ENCODE results near the gene ETV3. TPM values are rescaled to one million over a fixed set of nuclear protein-coding genes. Genes with fewer than 3 reads are reported as not detected.

Gene ETV3
- total and polyA plus RNA-seq, 2 of the 4 experiments (the other 2 are of a cell fraction), result 6.4 to 14.7 TPM

DNA sequence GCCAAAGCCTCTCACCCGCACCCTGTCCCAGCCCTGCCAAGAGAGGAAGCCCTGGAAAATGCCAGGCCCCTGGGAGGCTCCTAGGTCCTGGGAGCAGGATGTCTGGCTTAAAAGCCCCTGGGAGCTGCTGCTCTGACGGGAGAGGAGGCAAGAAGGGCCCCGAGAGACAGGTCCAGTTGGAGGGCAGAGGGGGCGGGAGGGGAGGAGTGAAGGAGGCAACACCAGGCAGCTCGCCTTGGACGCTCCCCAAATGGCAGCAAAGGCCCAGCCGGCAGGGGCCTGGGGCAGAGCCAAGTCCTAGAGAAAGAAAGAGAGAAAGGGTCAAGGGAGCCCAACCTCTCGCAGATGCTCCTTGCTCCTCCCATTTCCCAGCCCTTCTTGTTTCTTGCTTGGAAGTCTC is 45.4 kb downstream of the ETV3 start:
- 0 out of 2 replicates have a peak, but pooled peaks cover 3% of the 10 kb centered on the region for H3K9me1 ChIP-seq (ENCODE audit: insufficient read depth, low read length)
- BruUV-seq (replicated peaks), result no TSS peak
- H2BK15ac ChIP-seq (ENCODE audit: low read depth, low read length), result no peak overlapping the region
- no peaks in the 10 kb centered on the region; the same call in 1 of the 2 replicates for H3K4me1 ChIP-seq (ENCODE audit: control insufficient read depth, insufficient read depth, low read length)
- no peak overlapping the region for H2AK5ac ChIP-seq (ENCODE audit: low read depth, low read length)
- H3K9me3 ChIP-seq (ENCODE audit: control insufficient read depth, insufficient read depth, low read length), result no peaks in the 10 kb centered on the region
- dilution Hi-C loops (cut with HindIII; ENCODE audit: low sequenced_read_pairs, unreplicated experiment), result no loop called here
- H2AFZ ChIP-seq (replicated peaks; ENCODE audit: low read length, poor library complexity), result peak overlapping the region; percentile 24
- H3K56ac ChIP-seq (ENCODE audit: extremely low read depth, insufficient read depth, low read length), result no peak overlapping the region
- DNase-seq, result no peak
- WGBS, 2 experiments (ENCODE audit: extremely low coverage in 2 of 2, insufficient read length in 1 of 2), result 80% methylated on average over 1 of the region's 8 CpGs; no CpG with 5 or more reads in 1 of the 2 experiments
- TF ChIP-seq FOS (IDR thresholded peaks at IDR 0.05; ENCODE audit: low read depth, low read length) (no peak), MAZ (IDR thresholded peaks at IDR 0.05; ENCODE audit: borderline replicate concordance, low read depth, low read length) (no peak), RAD21 (IDR thresholded peaks at IDR 0.05; ENCODE audit: low read length) (no peak), MAFK (IDR thresholded peaks at IDR 0.05; ENCODE audit: low read depth, low read length) (no peak), CEBPB (IDR thresholded peaks at IDR 0.05; ENCODE audit: low read depth, low read length) (no peak), MXI1 (IDR thresholded peaks at IDR 0.05; ENCODE audit: borderline replicate concordance, low read depth, low read length) (no peak), RFX5 (IDR thresholded peaks at IDR 0.05; ENCODE audit: low read depth, low read length) (no peak), RCOR1 (IDR thresholded peaks at IDR 0.05; ENCODE audit: insufficient replicate concordance, low read length) (no peak), CHD1 (IDR thresholded peaks at IDR 0.05; ENCODE audit: low read depth, low read length) (no peak), POLR2A (IDR thresholded peaks at IDR 0.05; ENCODE audit: low read depth, low read length) (no peak), BHLHE40 (IDR thresholded peaks at IDR 0.05; ENCODE audit: low read depth, low read length) (no peak), SMC3 (IDR thresholded peaks at IDR 0.05; ENCODE audit: low read depth, low read length) (no peak), NFE2L2 (IDR thresholded peaks at IDR 0.05; ENCODE audit: low read depth, low read length) (no peak)
- TF ChIP-seq, protein P1, sequence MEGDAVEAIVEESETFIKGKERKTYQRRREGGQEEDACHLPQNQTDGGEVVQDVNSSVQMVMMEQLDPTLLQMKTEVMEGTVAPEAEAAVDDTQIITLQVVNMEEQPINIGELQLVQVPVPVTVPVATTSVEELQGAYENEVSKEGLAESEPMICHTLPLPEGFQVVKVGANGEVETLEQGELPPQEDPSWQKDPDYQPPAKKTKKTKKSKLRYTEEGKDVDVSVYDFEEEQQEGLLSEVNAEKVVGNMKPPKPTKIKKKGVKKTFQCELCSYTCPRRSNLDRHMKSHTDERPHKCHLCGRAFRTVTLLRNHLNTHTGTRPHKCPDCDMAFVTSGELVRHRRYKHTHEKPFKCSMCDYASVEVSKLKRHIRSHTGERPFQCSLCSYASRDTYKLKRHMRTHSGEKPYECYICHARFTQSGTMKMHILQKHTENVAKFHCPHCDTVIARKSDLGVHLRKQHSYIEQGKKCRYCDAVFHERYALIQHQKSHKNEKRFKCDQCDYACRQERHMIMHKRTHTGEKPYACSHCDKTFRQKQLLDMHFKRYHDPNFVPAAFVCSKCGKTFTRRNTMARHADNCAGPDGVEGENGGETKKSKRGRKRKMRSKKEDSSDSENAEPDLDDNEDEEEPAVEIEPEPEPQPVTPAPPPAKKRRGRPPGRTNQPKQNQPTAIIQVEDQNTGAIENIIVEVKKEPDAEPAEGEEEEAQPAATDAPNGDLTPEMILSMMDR (conservative IDR thresholded peaks at IDR 0.05; ENCODE audit: low read depth, low read length), result no peak
- TF ChIP-seq, protein P2, sequence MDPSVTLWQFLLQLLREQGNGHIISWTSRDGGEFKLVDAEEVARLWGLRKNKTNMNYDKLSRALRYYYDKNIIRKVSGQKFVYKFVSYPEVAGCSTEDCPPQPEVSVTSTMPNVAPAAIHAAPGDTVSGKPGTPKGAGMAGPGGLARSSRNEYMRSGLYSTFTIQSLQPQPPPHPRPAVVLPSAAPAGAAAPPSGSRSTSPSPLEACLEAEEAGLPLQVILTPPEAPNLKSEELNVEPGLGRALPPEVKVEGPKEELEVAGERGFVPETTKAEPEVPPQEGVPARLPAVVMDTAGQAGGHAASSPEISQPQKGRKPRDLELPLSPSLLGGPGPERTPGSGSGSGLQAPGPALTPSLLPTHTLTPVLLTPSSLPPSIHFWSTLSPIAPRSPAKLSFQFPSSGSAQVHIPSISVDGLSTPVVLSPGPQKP (IDR thresholded peaks at IDR 0.05; ENCODE audit: borderline replicate concordance, low read depth, low read length), result no peak
- H2BK120ac ChIP-seq (ENCODE audit: low read depth, low read length), result no peak overlapping the region
- no peak overlapping the region for H2AK9ac ChIP-seq (replicated peaks; ENCODE audit: low read depth, low read length, poor library complexity)
- H3K36me3 ChIP-seq (ENCODE audit: control insufficient read depth, insufficient read depth, low read length), result no peaks in the 10 kb centered on the region
- H3K27ac ChIP-seq (ENCODE audit: insufficient read depth, low read length), result no peak overlapping the region
- H2BK20ac ChIP-seq (ENCODE audit: low read depth, low read length), result no peak overlapping the region
- no peak overlapping the region for H3K14ac ChIP-seq (replicated peaks; ENCODE audit: low read depth, low read length)
- intact Hi-C loops (cut with micrococcal nuclease), result loop anchor here (5.0 to 10.0 kb wide), 2 partner anchors 44 to 272 kb away; partner anchors contain the start of gene ETV3
- no peak overlapping the region for H3K4me2 ChIP-seq (ENCODE audit: low read depth, low read length)
- in situ Hi-C loops (cut with MboI; ENCODE audit: low sequenced_read_pairs), result loop anchor here (5.0 kb wide), 1 partner anchor 59 kb away; no protein-coding TSS in a partner anchor
- no peak overlapping the region for H3K4me3 ChIP-seq (ENCODE audit: insufficient read depth, low read depth, low read length)
- H3K79me1 ChIP-seq (ENCODE audit: low read depth in 1 of 2, low read length in 2 of 2), result no peaks in the 10 kb centered on the region
- peak; percentile 13 for ATAC-seq (ENCODE audit: low read depth)
- H3K18ac ChIP-seq (ENCODE audit: low read depth, low read length), result no peak overlapping the region
- no peak overlapping the region for H4K8ac ChIP-seq (ENCODE audit: low read depth in 2 of 2, low read length in 2 of 2)
- no peak overlapping the region for H3K4ac ChIP-seq (ENCODE audit: low read depth, low read length)
- no peak overlapping the region for H2BK5ac ChIP-seq (ENCODE audit: low read depth, low read length, poor library complexity, severe bottlenecking)
- CTCF ChIA-PET, result interaction anchor here (0.8 kb wide), 1 partner anchor 62 kb away, joined by 3 read pairs; no protein-coding TSS in a partner anchor
- H3K9ac ChIP-seq (ENCODE audit: low read depth, low read length), result no peak overlapping the region
- POLR2A ChIA-PET (ENCODE audit: unreplicated experiment), result no interaction called here
- H4K91ac ChIP-seq (ENCODE audit: insufficient read depth, low read depth, low read length), result no peak overlapping the region
- no peaks in the 10 kb centered on the region for H4K20me1 ChIP-seq (ENCODE audit: insufficient read depth, low read length)
- H3K23ac ChIP-seq (ENCODE audit: low read depth, low read length), result no peak overlapping the region
- H3K27me3 ChIP-seq (ENCODE audit: control insufficient read depth, insufficient read depth, low read length), result 0 out of 2 replicates have a peak, but pooled peaks cover 3% of the 10 kb centered on the region
- no peak overlapping the region for H4K5ac ChIP-seq (ENCODE audit: low read depth, low read length)
